Fibroblast of the aortic adventitia (primary cell): ENCODE data around the gene ST8SIA6. TPM values are rescaled to one million over a fixed set of nuclear protein-coding genes. Genes with fewer than 3 reads are reported as not detected.

Experiments used
- DNase-seq: peaks from one replicate; pipeline ENCODE4 v3.0.0-alpha.2; 2010; ENCODE audit warnings: low read depth
- H3K4me3 ChIP-seq: 2 replicates; pipeline ENCODE4 v1.5.1; 2011; ENCODE audit warnings: low read depth, mild to moderate bottlenecking, control low read depth, low read length, moderate library complexity
- CTCF ChIP-seq: IDR thresholded peaks from 2 replicates; pipeline ENCODE4 v1.5.1; 2011; ENCODE audit warnings: mild to moderate bottlenecking, low read length, control low read depth, inconsistent platforms; ENCODE audit not compliant: insufficient read depth
- total RNA-seq: library from RNA; depleted of rRNA; stranded (reverse); fragments of >200 nt; gene quantifications from 2 replicates; pipeline ENCODE4 v1.2.3, GENCODE V29; 2012; ENCODE audit warnings: low replicate concordance

The ST8SIA6 gene
- total RNA-seq, 1 donor: 0.09 TPM

GRCh38 chr10:17435187-17435586 lies 19.2 kb downstream of the ST8SIA6 start:
- TF ChIP-seq CTCF: no peak
- DNase-seq: no peak
- no peak overlapping the region for H3K4me3 ChIP-seq

GRCh38 chr10:17432723-17433122 lies 21.7 kb downstream of the ST8SIA6 start:
- no peak for TF ChIP-seq CTCF
- peak; percentile 43 for DNase-seq
- no peak overlapping the region for H3K4me3 ChIP-seq

GRCh38 chr10:17431871-17432311 lies 22.5 kb downstream of the ST8SIA6 start:
- TF ChIP-seq CTCF: no peak
- DNase-seq: peak; percentile 32
- no peak overlapping the region for H3K4me3 ChIP-seq

GRCh38 chr10:17430647-17431355 lies 23.6 kb downstream of the ST8SIA6 start:
- DNase-seq: peak; percentile 83
- TF ChIP-seq CTCF: peak; percentile 93
- no peak overlapping the region for H3K4me3 ChIP-seq

GRCh38 chr10:17429490-17429889 lies 24.9 kb downstream of the ST8SIA6 start:
- TF ChIP-seq CTCF: no peak
- H3K4me3 ChIP-seq: no peak overlapping the region
- DNase-seq: no peak

- no peak overlapping the region for H3K4me3 ChIP-seq
- DNase-seq: no peak
- no peak for TF ChIP-seq CTCF
Observed at GRCh38 chr10:17428351-17429097, 25.9 kb downstream of the ST8SIA6 start.
